Loucy (cell line): ENCODE measurements around the gene CSN2.

ENCODE experiments used
- CTCF ChIP-seq: fragments of 200-600 bp; sonication (generic); conservative IDR thresholded peaks from 2 replicates; pipeline ENCODE4 v1.5.1; 2014; ENCODE audit warnings: mild to moderate bottlenecking, antibody characterized with exemption, low read length
- EZH2phosphoT487 ChIP-seq: fragments of 200-600 bp; IDR thresholded peaks from 2 replicates; pipeline ENCODE4 v1.6.1; 2018; ENCODE audit warnings: antibody characterized with exemption, mild to moderate bottlenecking, moderate library complexity, borderline replicate concordance

- TF ChIP-seq CTCF (no peak), EZH2phosphoT487 (no peak)
Measured at GRCh38 chr4:69907151-69907550, 58.4 kb downstream of the CSN2 start.
